ENCODE measurements around the gene OR5AR1. TPM values are rescaled to one million over a fixed set of nuclear protein-coding genes. Genes with fewer than 3 reads are reported as not detected.

The OR5AR1 gene
- total and polyA plus RNA-seq, 2 of the 13 experiments (the other 11 are each of a cell fraction or from before 2014, with no cell fraction given), result not detected

DNA sequence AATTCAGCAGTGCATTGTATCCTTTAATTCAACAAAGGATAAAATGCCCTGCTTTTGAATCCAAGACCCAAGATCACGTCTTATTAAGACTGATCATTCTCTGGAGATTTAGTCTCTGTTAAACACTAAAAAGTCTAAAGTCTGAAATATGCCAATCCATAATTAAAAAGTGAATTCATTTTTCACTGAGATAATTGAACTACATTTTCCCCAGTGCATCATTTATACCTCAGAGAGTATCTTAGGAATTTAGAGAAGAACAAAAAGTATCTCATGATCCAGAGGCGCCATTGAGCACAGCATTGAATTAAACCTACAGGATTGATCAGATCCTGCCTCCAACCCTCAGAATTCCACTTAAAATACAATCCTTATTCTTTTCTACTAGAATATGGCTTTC, 26.6 kb upstream of the OR5AR1 start (continued):
- TF ChIP-seq, protein P1, sequence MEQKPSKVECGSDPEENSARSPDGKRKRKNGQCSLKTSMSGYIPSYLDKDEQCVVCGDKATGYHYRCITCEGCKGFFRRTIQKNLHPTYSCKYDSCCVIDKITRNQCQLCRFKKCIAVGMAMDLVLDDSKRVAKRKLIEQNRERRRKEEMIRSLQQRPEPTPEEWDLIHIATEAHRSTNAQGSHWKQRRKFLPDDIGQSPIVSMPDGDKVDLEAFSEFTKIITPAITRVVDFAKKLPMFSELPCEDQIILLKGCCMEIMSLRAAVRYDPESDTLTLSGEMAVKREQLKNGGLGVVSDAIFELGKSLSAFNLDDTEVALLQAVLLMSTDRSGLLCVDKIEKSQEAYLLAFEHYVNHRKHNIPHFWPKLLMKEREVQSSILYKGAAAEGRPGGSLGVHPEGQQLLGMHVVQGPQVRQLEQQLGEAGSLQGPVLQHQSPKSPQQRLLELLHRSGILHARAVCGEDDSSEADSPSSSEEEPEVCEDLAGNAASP (CRISPR knock-in tag; IDR thresholded peaks at IDR 0.05; ENCODE audit: borderline replicate concordance), result no peak
- no peak for TF ChIP-seq POLR2A (IDR thresholded peaks at IDR 0.05; ENCODE audit: insufficient read depth in 1 of 2, low read depth in 2 of 2, low read length in 2 of 2)
- TF ChIP-seq, protein P2, sequence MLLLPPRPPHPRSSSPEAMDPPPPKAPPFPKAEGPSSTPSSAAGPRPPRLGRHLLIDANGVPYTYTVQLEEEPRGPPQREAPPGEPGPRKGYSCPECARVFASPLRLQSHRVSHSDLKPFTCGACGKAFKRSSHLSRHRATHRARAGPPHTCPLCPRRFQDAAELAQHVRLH (CRISPR knock-in tag; IDR thresholded peaks at IDR 0.05; ENCODE audit: borderline replicate concordance, low read depth), result no peak
- TF ChIP-seq ZNF616 (CRISPR knock-in tag; IDR thresholded peaks at IDR 0.05; ENCODE audit: low read depth), result no peak
- TF ChIP-seq, protein P3, sequence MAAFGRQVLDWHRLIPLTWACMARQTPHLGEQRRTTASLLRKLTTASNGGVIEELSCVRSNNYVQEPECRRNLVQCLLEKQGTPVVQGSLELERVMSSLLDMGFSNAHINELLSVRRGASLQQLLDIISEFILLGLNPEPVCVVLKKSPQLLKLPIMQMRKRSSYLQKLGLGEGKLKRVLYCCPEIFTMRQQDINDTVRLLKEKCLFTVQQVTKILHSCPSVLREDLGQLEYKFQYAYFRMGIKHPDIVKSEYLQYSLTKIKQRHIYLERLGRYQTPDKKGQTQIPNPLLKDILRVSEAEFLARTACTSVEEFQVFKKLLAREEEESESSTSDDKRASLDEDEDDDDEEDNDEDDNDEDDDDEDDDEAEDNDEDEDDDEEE (CRISPR knock-in tag; IDR thresholded peaks at IDR 0.05), result no peak
- TF ChIP-seq, protein P4, sequence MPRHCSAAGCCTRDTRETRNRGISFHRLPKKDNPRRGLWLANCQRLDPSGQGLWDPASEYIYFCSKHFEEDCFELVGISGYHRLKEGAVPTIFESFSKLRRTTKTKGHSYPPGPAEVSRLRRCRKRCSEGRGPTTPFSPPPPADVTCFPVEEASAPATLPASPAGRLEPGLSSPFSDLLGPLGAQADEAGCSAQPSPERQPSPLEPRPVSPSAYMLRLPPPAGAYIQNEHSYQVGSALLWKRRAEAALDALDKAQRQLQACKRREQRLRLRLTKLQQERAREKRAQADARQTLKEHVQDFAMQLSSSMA (CRISPR knock-in tag; IDR thresholded peaks at IDR 0.05), result no peak

DNA sequence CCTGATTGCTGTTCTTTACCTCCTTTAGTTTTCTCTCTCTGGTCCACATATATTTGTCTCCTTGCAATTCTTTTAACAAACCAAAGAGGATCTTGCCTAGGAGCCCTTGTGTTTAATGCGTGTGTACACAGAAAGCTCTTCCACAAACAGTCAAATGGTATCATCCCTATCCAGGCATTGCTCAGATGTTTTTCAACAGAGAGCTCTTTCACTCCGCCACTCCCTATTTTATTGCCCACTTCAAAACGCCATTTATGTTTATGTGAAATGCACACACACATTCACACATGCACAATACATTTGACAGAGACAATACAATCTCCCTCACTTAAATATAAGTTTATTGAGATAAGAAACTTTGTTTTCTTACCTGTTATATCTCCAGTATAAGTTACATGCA, 26.0 kb upstream of the OR5AR1 start:
- WGBS (ENCODE audit: low lambda C conversion rate), result 0% methylated on average over 3 of the region's 3 CpGs
- H3K27ac ChIP-seq (ENCODE audit: extremely low read length, insufficient read depth, low read length), result no peak overlapping the region
- ChIA-PET POLR2A (no interaction called here), CTCF (ENCODE audit: low intra/inter-chr PET ratio, low total read pairs) (no interaction called here)
- in situ Hi-C loops (cut with HindIII; ENCODE audit: extremely low pct_ligation_motif_present, low pct_unique_long_range_greater_than_20kb) (no loop called here), intact Hi-C loops (cut with micrococcal nuclease; ENCODE audit: unreplicated experiment) (no loop called here)
- H2AFZ ChIP-seq (ENCODE audit: low read length), result no peak overlapping the region
- BruUV-seq (replicated peaks), result no TSS peak
- no peak for DNase-seq (ENCODE audit: low spot score)
- H3K4me2 ChIP-seq (ENCODE audit: low read depth, low read length), result no peak overlapping the region
- H3K9me3 ChIP-seq (ENCODE audit: low read length), result no peaks in the 10 kb centered on the region; the same call in 1 of the 2 replicates
- H3K4me1 ChIP-seq (ENCODE audit: insufficient read depth, low read length), result no peaks in the 10 kb centered on the region
- H3K27me3 ChIP-seq (ENCODE audit: control insufficient read depth in 1 of 2, insufficient read depth in 2 of 2, low read length in 2 of 2), result no peaks in the 10 kb centered on the region
- no peak overlapping the region for H3K4me3 ChIP-seq (replicated peaks in 1 of 3; ENCODE audit: insufficient read depth in 1 of 3, low read depth in 2 of 3, low read length in 3 of 3)
- ATAC-seq, result no peak
- no peak overlapping the region for H3K9ac ChIP-seq (ENCODE audit: insufficient read depth, low read depth, low read length)
- no peak for FAIRE-seq
- H3K36me3 ChIP-seq (replicated peaks in 1 of 2; ENCODE audit: control insufficient read depth in 1 of 2, insufficient read depth in 2 of 2, low read length in 2 of 2), result no peaks in the 10 kb centered on the region
- H4K20me1 ChIP-seq (ENCODE audit: insufficient read depth, low read length), result no peaks in the 10 kb centered on the region
- no peaks in the 10 kb centered on the region for H3K79me2 ChIP-seq (ENCODE audit: insufficient read depth, low read length)
- TF ChIP-seq RFX5 (IDR thresholded peaks at IDR 0.05; ENCODE audit: low read depth, low read length), result no peak
- no peak for TF ChIP-seq ZNF225 (CRISPR knock-in tag; IDR thresholded peaks at IDR 0.05)
- TF ChIP-seq, protein P5, sequence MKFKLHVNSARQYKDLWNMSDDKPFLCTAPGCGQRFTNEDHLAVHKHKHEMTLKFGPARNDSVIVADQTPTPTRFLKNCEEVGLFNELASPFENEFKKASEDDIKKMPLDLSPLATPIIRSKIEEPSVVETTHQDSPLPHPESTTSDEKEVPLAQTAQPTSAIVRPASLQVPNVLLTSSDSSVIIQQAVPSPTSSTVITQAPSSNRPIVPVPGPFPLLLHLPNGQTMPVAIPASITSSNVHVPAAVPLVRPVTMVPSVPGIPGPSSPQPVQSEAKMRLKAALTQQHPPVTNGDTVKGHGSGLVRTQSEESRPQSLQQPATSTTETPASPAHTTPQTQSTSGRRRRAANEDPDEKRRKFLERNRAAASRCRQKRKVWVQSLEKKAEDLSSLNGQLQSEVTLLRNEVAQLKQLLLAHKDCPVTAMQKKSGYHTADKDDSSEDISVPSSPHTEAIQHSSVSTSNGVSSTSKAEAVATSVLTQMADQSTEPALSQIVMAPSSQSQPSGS (CRISPR knock-in tag; IDR thresholded peaks at IDR 0.05), result no peak
- no peak for TF ChIP-seq SP140L (CRISPR knock-in tag; IDR thresholded peaks at IDR 0.05; ENCODE audit: borderline replicate concordance)
- TF ChIP-seq TSC22D2 (CRISPR knock-in tag; IDR thresholded peaks at IDR 0.05; ENCODE audit: borderline replicate concordance), result no peak
- no peak for TF ChIP-seq ATRX (CRISPR knock-in tag; IDR thresholded peaks at IDR 0.05; ENCODE audit: borderline replicate concordance)
- no peak for TF ChIP-seq DNMT3B (CRISPR knock-in tag; conservative IDR thresholded peaks at IDR 0.05)
- TF ChIP-seq MLLT10 (CRISPR knock-in tag; IDR thresholded peaks at IDR 0.05), result no peak
- TF ChIP-seq ZNF660 (CRISPR knock-in tag; IDR thresholded peaks at IDR 0.05; ENCODE audit: borderline replicate concordance, low read depth), result no peak
- no peak for TF ChIP-seq PTBP1 (IDR thresholded peaks at IDR 0.05; ENCODE audit: low read depth, low read length, poor library complexity, severe bottlenecking)
- no peak for TF ChIP-seq TARDBP (CRISPR knock-in tag; IDR thresholded peaks at IDR 0.05)
- TF ChIP-seq ZC3H13 (CRISPR knock-in tag; IDR thresholded peaks at IDR 0.05), result no peak
- no peak for TF ChIP-seq ZNF761 (CRISPR knock-in tag; conservative IDR thresholded peaks at IDR 0.05)
- TF ChIP-seq, protein P6, sequence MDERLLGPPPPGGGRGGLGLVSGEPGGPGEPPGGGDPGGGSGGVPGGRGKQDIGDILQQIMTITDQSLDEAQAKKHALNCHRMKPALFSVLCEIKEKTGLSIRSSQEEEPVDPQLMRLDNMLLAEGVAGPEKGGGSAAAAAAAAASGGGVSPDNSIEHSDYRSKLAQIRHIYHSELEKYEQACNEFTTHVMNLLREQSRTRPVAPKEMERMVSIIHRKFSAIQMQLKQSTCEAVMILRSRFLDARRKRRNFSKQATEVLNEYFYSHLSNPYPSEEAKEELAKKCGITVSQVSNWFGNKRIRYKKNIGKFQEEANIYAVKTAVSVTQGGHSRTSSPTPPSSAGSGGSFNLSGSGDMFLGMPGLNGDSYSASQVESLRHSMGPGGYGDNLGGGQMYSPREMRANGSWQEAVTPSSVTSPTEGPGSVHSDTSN (CRISPR knock-in tag; IDR thresholded peaks at IDR 0.05), result no peak
